Measurements from ENCODE around the gene ADGRV1. TPM values are rescaled to one million over a fixed set of nuclear protein-coding genes. Genes with fewer than 3 reads are reported as not detected.

ADGRV1 gene
- total and polyA plus RNA-seq, 9 of the 15 experiments (the other 6 are each of a cell fraction or from before 2014, with no cell fraction given), result 21.7 to 156 (median 58.2) TPM

GRCh38 chr5:90853750-90854149, 295.2 kb downstream of the ADGRV1 start:
- 95% methylated on average over 2 of the region's 2 CpGs for WGBS (ENCODE audit: insufficient coverage, low coverage, missing lambda C conversion rate)

More at GRCh38 chr5:90853750-90854149, 295.2 kb downstream of the ADGRV1 start:
- TF ChIP-seq E2F8 (IDR thresholded peaks at IDR 0.05; ENCODE audit: low read depth, partially characterized antibody) (no peak), NR2C2 (CRISPR knock-in tag; IDR thresholded peaks at IDR 0.05) (no peak), NR2C2 (tag; IDR thresholded peaks at IDR 0.05) (peak; percentile 30; the same call in 1 of the 2 replicates), NR2C1 (IDR thresholded peaks at IDR 0.05) (0 out of 2 replicates have a peak, but pooled peaks have one; percentile 28), NR2C1 (tag; IDR thresholded peaks at IDR 0.05) (peak; percentile 44; the same call in 1 of the 2 replicates)
- TF ChIP-seq, protein P1, sequence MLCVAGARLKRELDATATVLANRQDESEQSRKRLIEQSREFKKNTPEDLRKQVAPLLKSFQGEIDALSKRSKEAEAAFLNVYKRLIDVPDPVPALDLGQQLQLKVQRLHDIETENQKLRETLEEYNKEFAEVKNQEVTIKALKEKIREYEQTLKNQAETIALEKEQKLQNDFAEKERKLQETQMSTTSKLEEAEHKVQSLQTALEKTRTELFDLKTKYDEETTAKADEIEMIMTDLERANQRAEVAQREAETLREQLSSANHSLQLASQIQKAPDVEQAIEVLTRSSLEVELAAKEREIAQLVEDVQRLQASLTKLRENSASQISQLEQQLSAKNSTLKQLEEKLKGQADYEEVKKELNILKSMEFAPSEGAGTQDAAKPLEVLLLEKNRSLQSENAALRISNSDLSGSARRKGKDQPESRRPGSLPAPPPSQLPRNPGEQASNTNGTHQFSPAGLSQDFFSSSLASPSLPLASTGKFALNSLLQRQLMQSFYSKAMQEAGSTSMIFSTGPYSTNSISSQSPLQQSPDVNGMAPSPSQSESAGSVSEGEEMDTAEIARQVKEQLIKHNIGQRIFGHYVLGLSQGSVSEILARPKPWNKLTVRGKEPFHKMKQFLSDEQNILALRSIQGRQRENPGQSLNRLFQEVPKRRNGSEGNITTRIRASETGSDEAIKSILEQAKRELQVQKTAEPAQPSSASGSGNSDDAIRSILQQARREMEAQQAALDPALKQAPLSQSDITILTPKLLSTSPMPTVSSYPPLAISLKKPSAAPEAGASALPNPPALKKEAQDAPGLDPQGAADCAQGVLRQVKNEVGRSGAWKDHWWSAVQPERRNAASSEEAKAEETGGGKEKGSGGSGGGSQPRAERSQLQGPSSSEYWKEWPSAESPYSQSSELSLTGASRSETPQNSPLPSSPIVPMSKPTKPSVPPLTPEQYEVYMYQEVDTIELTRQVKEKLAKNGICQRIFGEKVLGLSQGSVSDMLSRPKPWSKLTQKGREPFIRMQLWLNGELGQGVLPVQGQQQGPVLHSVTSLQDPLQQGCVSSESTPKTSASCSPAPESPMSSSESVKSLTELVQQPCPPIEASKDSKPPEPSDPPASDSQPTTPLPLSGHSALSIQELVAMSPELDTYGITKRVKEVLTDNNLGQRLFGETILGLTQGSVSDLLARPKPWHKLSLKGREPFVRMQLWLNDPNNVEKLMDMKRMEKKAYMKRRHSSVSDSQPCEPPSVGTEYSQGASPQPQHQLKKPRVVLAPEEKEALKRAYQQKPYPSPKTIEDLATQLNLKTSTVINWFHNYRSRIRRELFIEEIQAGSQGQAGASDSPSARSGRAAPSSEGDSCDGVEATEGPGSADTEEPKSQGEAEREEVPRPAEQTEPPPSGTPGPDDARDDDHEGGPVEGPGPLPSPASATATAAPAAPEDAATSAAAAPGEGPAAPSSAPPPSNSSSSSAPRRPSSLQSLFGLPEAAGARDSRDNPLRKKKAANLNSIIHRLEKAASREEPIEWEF (CRISPR knock-in tag; IDR thresholded peaks at IDR 0.05), result no peak
- Histone ChIP-seq H3K36me3 (ENCODE audit: control insufficient read depth, insufficient read depth, low read length) (peaks cover 54% of the 10 kb centered on the region; the same call in 2 of the 3 replicates), H4K20me1 (replicated peaks; ENCODE audit: control insufficient read depth, insufficient read depth, low read length) (no peaks in the 10 kb centered on the region), H3K27ac (ENCODE audit: extremely low read depth, low read depth, low read length) (no peak overlapping the region), H3K4me1 (replicated peaks in 1 of 2; ENCODE audit: control insufficient read depth in 2 of 2, insufficient read depth in 2 of 2, low read length in 2 of 2) (no peaks in the 10 kb centered on the region), H3K9ac (ENCODE audit: insufficient read depth in 1 of 2, low read depth in 2 of 2, low read length in 2 of 2) (no peak overlapping the region), H3K4me3 (no peak overlapping the region), H2AFZ (ENCODE audit: low read depth, low read length) (no peak overlapping the region), H3K9me1 (ENCODE audit: control insufficient read depth, insufficient read depth, low read length) (no peaks in the 10 kb centered on the region), H3K4me2 (ENCODE audit: insufficient read depth, low read length) (no peak overlapping the region), H3K9me3 (replicated peaks; ENCODE audit: control insufficient read depth, insufficient read depth, low read depth, low read length) (no peaks in the 10 kb centered on the region), H3K27me3 (ENCODE audit: control insufficient read depth in 2 of 2, insufficient read depth in 2 of 2, low read length in 2 of 2) (no peaks in the 10 kb centered on the region), H3K79me2 (ENCODE audit: control insufficient read depth, insufficient read depth, low read length) (no peaks in the 10 kb centered on the region)
- no peak for ATAC-seq
- FAIRE-seq, result no peak
- in situ Hi-C loops (cut with MboI) (no loop called here), intact Hi-C loops (cut with micrococcal nuclease) (no loop called here)
- ChIA-PET CTCF (ENCODE audit: low intra/inter-chr PET ratio) (no interaction called here), POLR2A (no interaction called here)
- DNase-seq (ENCODE audit: extremely low read depth in 1 of 4, low spot score in 3 of 4), result no peak
- BruUV-seq (replicated peaks), result no TSS peak

All from K562 (cell line).